ENCODE data around the gene GLRX2. TPM values are rescaled to one million over a fixed set of nuclear protein-coding genes. Genes with fewer than 3 reads are reported as not detected.
A peak's percentile ranks its signal among the peaks of the same experiment; 100 is the strongest.

GLRX2 gene
- total and polyA plus RNA-seq, 2 experiments from 2014 or later, result 7.7 to 24.9 TPM

DNA sequence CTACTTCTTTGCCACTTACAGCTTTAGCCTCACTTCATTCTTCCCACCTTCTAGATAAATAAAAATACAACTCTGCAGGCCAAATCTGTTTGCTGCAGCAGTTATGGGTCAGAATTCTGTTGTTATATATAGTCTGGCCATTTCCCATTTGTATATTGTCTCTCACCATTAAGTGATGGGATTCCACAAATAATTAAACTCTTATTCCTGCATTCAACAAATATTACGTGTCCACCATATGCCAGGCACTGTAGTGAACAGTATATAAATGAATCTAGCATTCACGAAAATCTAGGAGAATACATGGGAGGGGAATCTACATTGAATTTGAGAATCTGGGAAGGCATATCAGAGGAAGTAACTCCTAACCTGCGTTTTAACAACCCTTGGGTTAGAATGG lies 5.7 kb upstream of the GLRX2 start:
- no peak for DNase-seq (ENCODE audit: low read depth in 1 of 2, low spot score in 1 of 2)
- Histone ChIP-seq H3K27me3 (no peaks in the 10 kb centered on the region), H3K4me3 (no peak overlapping the region), H3K4me1 (ENCODE audit: low read depth) (peaks cover 5% of the 10 kb centered on the region), H3K27ac (no peak overlapping the region), H3K36me3 (no peaks in the 10 kb centered on the region), H3K9me3 (ENCODE audit: low read depth) (no peaks in the 10 kb centered on the region)
- TF ChIP-seq, protein P1, sequence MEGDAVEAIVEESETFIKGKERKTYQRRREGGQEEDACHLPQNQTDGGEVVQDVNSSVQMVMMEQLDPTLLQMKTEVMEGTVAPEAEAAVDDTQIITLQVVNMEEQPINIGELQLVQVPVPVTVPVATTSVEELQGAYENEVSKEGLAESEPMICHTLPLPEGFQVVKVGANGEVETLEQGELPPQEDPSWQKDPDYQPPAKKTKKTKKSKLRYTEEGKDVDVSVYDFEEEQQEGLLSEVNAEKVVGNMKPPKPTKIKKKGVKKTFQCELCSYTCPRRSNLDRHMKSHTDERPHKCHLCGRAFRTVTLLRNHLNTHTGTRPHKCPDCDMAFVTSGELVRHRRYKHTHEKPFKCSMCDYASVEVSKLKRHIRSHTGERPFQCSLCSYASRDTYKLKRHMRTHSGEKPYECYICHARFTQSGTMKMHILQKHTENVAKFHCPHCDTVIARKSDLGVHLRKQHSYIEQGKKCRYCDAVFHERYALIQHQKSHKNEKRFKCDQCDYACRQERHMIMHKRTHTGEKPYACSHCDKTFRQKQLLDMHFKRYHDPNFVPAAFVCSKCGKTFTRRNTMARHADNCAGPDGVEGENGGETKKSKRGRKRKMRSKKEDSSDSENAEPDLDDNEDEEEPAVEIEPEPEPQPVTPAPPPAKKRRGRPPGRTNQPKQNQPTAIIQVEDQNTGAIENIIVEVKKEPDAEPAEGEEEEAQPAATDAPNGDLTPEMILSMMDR (IDR thresholded peaks at IDR 0.05; ENCODE audit: low read depth, low read length), result no peak

DNA sequence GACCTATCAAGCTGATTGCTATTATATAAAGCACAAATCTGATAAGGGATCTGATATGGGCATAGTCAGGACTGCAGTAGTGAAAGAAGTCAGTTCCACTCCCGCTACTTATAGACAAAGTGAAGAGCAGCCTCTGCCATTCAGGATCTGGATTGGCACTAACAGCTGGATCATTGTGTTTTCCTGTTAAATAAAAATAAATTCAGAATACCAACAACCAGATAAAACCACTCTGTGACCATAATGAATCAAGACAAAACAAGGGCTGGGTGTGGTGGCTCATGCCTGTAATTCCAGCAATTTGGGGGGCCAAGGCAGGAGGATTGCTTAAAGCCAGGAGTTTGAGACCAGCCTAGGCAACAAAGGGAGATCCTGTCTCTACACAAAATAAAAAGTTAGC lies 5.0 kb upstream of the GLRX2 start:
- H3K9me3 ChIP-seq (ENCODE audit: low read depth), result no peaks in the 10 kb centered on the region
- no peak for DNase-seq (ENCODE audit: low read depth in 1 of 2, low spot score in 1 of 2)
- TF ChIP-seq, protein P1 (IDR thresholded peaks at IDR 0.05; ENCODE audit: low read depth, low read length), result no peak
- H3K4me1 ChIP-seq (ENCODE audit: low read depth), result peaks cover 4% of the 10 kb centered on the region
- H3K4me3 ChIP-seq, result no peak overlapping the region
- H3K27me3 ChIP-seq, result no peaks in the 10 kb centered on the region
- no peaks in the 10 kb centered on the region for H3K36me3 ChIP-seq
- H3K27ac ChIP-seq, result no peak overlapping the region

DNA sequence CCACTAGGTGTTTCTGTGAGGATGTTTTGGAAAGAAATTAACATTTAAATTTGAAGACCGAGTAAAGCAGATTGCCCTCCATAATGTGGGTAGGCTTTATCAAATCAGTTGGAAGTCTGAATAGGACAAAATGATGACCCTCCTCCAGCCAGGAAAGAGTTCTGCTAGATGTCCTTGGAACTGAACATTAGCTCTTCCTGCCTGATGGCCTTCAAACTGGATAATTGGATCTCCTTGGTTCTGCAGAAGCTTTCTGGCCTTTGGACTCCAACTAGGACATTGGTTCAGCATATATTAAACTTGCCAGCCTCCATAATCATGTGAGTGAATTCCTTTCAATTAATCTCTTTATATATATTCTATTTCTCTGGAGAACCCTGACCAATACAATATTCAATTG lies 4.4 kb upstream of the GLRX2 start:
- H3K4me1 ChIP-seq (ENCODE audit: low read depth), result peaks cover 4% of the 10 kb centered on the region
- H3K27me3 ChIP-seq, result no peaks in the 10 kb centered on the region
- DNase-seq (ENCODE audit: low read depth in 1 of 2, low spot score in 1 of 2), result no peak
- TF ChIP-seq, protein P1 (IDR thresholded peaks at IDR 0.05; ENCODE audit: low read depth, low read length), result no peak
- no peak overlapping the region for H3K4me3 ChIP-seq
- H3K27ac ChIP-seq, result no peak overlapping the region
- no peaks in the 10 kb centered on the region for H3K9me3 ChIP-seq (ENCODE audit: low read depth)
- H3K36me3 ChIP-seq, result no peaks in the 10 kb centered on the region

DNA sequence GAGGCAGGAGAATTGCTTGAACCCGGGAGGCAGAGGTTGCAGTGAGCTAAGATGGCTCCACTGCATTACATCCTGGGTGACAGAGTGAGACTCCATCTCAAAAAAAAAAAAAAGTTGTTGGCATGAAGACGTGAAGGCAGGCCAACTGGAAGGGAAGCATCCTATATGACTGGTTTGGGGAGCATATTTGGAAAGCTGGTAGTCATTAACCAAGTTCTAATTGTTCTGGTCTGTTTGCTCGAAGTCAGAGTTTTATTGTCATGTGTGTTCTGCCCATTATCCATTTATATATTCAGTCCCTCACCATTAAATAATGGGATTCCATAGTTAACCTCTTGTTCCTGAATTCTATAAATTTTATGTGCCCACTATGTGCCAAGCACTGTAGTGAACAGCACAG lies 3.3 kb upstream of the GLRX2 start:
- Histone ChIP-seq H3K27ac (no peak overlapping the region), H3K9me3 (ENCODE audit: low read depth) (no peaks in the 10 kb centered on the region), H3K4me1 (ENCODE audit: low read depth) (peaks cover 4% of the 10 kb centered on the region), H3K36me3 (no peaks in the 10 kb centered on the region), H3K27me3 (no peaks in the 10 kb centered on the region), H3K4me3 (no peak overlapping the region)
- DNase-seq (ENCODE audit: low read depth in 1 of 2, low spot score in 1 of 2), result no peak
- TF ChIP-seq, protein P1 (IDR thresholded peaks at IDR 0.05; ENCODE audit: low read depth, low read length), result no peak

DNA sequence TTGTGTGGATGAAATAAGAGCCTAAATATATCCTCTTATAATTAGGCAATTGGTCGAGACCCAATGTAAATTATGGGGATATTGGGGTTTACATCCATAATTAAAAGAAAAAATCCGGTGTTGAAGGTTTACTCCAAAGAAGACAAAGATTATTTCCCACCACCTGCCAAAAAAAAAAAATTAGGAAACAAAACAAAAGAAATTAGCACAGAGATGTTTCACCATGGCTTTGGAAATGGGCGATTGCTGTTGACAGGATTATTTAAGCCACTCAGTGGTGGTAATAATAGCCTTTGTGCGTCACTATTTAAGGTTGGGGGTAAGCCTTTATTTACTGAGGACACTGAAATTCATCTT lies 585 bp upstream of the GLRX2 start:
- H3K27ac ChIP-seq, result peak overlapping the region; percentile 75
- H3K4me3 ChIP-seq, result peak overlapping the region; percentile 70
- peaks cover 4% of the 10 kb centered on the region for H3K4me1 ChIP-seq (ENCODE audit: low read depth)
- H3K36me3 ChIP-seq, result no peaks in the 10 kb centered on the region
- H3K9me3 ChIP-seq (ENCODE audit: low read depth), result no peaks in the 10 kb centered on the region
- TF ChIP-seq, protein P1 (IDR thresholded peaks at IDR 0.05; ENCODE audit: low read depth, low read length), result no peak
- no peak for DNase-seq (ENCODE audit: low read depth in 1 of 2, low spot score in 1 of 2)
- no peaks in the 10 kb centered on the region for H3K27me3 ChIP-seq

DNA sequence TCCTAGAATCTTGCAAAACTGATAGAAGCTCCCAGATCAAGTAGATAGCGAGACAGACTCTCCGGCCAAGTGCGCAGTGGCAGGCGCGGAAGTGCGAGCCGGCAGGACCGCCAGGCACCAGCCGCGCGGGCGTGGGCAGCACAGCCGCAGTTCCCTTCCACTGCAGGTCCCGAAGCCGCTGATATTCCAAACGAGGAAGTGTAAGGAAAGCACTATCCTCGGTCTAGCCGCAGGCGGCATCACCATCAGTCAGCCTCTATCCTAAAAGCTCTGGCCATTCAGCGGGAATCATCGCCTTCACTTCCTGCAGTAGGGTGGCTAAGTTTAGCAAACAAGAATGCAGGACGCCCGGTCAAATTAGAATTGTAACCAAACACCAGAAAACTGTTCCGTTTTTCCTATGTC lies 710 bp downstream of the GLRX2 start:
- peak overlapping the region; percentile 70 for H3K4me3 ChIP-seq
- peaks cover 4% of the 10 kb centered on the region for H3K4me1 ChIP-seq (ENCODE audit: low read depth)
- TF ChIP-seq, protein P1 (IDR thresholded peaks at IDR 0.05; ENCODE audit: low read depth, low read length), result no peak
- H3K36me3 ChIP-seq, result no peaks in the 10 kb centered on the region
- peak overlapping the region; percentile 75 for H3K27ac ChIP-seq
- no peaks in the 10 kb centered on the region for H3K9me3 ChIP-seq (ENCODE audit: low read depth)
- H3K27me3 ChIP-seq, result no peaks in the 10 kb centered on the region
- DNase-seq (ENCODE audit: low read depth in 1 of 2, low spot score in 1 of 2), result peak; percentile 54
